HG03196 (cell line): ENCODE measurements around the gene LSR.

Experiments
- ATAC-seq: cut with Tn5 transposase; IDR thresholded peaks from one replicate; pipeline ENCODE4 v1.9.1; 2021; ENCODE audit not compliant: unreplicated experiment

Gene LSR

DNA sequence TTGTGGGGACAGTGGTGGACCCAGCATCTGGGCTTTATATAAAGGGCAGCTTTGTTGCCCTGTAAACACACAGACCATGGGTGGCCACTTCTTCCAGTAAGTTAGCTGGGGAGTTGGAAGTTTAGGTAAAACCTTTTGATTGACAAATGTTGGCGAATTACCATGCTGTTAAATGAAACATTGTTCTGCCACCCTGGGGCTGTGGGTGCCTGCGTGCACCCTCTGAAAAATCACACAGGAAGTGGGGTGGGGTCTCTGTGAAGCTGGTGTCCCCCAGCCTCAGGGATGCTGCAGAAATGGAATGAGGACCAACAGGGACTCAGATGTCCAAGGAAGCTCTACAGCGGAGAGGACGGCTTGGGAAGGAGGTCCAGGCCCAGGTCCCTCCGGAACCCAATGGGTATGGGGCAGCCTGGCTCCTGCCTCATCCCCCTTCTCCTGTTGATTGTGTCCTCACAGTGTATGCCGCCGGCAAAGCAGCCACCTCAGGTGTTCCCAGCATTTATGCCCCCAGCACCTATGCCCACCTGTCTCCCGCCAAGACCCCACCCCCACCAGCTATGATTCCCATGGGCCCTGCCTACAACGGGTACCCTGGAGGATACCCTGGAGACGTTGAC is 17.2 kb downstream of the LSR start:
- ATAC-seq, result no peak

DNA sequence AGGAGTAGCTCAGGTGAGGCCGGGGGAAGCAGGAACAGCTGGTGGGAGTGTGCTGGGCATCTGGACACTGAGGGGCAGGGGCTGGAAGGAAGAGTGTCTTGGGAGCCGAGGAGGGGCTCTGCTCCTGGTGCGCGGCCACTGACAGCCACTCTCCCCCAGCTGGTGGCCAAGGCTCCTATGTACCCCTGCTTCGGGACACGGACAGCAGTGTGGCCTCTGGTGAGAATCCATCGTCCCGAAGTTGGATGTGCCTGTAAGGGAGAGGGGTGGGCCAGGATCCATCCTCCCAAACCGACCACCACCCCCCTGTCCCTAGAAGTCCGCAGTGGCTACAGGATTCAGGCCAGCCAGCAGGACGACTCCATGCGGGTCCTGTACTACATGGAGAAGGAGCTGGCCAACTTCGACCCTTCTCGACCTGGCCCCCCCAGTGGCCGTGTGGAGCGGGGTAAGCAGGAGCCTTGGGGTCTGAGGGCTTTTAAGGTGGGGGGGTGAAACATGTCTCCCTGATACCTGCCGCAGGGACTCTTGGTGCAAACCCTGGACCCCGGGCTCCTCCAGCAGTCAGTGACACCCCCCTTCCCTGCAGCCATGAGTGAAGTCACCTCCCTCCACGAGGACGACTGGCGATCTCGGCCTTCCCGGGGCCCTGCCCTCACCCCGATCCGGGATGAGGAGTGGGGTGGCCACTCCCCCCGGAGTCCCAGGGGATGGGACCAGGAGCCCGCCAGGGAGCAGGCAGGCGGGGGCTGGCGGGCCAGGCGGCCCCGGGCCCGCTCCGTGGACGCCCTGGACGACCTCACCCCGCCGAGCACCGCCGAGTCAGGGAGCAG is 17.9 kb downstream of the LSR start:
- ATAC-seq, result no peak

DNA sequence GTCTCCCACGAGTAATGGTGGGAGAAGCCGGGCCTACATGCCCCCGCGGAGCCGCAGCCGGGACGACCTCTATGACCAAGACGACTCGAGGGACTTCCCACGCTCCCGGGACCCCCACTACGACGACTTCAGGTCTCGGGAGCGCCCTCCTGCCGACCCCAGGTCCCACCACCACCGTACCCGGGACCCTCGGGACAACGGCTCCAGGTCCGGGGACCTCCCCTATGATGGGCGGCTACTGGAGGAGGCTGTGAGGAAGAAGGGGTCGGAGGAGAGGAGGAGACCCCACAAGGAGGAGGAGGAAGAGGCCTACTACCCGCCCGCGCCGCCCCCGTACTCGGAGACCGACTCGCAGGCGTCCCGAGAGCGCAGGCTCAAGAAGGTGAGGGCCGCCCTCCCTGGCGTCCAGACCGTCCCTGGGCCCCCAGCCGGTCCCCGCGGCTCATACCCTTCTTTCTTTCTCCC is 18.6 kb downstream of the LSR start:
- ATAC-seq, result no peak

DNA sequence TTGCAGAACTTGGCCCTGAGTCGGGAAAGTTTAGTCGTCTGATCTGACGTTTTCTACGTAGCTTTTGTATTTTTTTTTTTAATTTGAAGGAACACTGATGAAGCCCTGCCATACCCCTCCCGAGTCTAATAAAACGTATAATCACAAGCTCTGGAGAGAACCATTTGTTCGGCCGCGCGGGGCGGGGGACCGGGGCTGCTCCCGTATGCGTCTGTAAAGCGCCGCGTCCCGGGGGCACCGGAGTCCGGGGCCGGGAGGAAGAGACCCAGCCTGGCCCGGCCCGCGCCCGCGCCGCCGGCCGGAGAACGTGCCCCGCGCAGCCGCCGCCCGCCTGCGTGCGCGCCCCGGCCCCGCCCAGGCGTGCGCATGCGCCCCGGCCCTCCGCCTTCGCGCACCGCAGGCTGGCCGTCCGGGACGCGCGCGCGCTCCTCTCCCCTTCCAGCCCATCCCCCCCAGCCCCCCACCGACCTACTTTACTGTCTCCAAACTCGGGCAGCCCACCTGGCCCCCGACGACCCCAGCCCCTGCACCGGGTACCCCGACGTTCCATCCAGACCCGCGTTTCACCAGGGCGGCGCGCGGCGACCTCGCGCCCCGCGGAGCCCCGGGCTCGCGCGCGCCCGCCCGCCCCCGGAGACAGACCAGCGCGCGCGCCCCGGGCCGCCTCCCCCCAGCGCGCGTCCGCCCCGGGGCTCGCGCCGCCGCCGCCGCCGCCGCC is 19.2 kb downstream of the LSR start:
- ATAC-seq, result peak; percentile 39

DNA sequence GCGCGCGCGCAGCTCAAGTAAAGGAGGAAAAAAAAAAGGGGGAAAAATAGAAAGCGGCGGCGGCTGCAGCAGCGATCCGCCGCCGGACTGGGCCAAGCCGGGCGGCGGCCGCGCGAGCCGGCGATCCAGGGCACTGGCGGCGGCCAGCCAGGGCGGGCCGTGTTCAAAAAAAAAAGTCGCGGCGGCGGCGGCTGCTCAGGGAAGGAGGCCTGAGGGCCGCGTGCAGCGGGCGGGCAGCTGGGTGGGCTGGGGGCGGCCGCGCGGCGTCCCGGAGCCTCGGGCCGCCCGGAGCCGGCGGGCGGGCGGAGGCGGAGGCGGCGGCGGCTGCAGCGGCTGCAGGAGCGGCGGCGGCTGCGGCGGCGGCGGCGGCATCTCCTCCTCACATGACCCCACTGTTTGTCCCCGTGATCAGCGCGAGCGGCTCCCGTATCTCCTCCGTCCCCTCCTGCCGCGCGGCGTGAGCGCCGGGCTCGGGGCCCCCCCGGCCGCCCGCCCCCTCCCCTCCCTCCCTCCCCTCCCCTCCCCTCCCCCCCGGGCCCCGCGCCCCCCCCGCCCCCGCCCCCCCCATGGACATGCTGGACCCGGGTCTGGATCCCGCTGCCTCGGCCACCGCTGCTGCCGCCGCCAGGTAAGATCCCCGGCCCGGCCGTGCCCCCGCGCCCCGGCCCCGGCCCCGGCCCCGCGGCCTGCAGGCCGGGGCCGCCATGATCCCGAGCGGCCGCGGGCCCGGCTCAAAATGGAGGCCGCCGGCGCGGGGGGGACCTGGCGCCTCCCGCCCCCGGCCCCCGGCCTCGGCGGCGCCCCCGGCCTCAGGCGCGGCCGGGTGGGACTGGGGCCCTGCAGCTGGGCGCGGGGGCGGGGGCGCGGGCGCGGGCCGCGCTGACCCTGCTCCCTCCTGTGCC is 20.0 kb downstream of the LSR start, which contains the start of gene USF2:
TSS of gene USF2 (plus strand) at position 427 of the 902 bp plus-strand sequence. CDS start at position 567, 140 bp downstream.
- peak; percentile 9 for ATAC-seq

DNA sequence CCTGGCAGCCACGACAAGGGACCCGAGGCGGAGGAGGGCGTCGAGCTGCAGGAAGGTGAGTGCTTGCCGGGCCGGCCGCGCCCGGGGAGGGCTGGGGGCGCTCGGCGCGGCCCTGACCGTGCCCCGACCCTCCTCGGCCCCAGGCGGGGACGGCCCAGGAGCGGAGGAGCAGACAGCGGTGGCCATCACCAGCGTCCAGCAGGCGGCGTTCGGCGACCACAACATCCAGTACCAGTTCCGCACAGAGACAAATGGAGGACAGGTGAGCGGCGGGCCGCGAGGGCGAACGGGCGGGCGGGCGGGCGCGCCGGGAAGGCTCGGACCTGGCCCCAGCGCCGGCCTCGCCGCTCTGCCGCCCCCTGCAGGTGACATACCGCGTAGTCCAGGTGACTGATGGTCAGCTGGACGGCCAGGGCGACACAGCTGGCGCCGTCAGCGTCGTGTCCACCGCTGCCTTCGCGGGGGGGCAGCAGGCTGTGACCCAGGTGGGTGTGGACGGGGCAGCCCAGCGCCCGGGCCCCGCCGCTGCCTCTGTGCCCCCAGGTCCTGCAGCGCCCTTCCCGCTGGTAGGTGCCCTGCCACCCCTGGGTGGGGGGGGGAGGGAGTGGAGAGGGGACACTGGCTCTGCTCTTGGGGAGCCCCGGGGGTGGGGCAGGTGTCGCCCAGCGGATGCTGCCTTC is 20.8 kb downstream of the LSR start:
- peak; percentile 48 for ATAC-seq

DNA sequence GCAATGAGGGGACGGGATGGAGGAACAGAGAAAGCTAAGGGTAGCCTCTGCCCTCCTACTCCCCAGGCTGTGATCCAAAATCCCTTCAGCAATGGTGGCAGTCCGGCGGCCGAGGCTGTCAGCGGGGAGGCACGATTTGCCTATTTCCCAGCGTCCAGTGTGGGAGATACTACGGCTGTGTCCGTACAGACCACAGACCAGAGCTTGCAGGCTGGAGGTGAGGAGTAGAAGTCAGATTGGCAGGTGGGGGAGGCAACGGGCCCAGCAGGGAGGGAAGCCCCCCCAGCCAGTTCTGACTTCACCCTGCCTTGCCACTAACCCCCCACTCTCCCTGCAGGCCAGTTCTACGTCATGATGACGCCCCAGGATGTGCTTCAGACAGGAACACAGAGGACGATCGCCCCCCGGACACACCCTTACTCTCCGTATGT is 21.6 kb downstream of the LSR start:
- ATAC-seq, result no peak

DNA sequence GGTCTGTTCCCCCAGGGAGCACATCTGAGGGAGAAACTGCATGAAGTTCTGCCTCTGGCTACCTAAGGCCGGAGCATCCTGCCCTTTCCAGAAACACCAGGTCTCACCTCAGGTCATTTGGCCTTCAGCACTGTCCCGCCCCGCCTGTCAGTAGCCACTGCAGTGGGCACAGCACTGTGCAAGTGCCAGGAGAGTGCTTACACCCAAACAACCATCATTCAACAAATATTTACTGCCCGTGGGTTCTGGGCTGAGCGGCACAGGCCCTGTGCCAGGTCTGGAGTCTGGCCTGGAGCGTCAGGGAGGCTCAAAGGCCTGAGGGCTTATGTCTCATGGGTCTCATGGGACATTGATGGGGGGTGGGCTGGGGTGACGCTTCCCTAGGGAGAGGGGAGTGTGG is 22.7 kb downstream of the LSR start:
- ATAC-seq, result no peak

DNA sequence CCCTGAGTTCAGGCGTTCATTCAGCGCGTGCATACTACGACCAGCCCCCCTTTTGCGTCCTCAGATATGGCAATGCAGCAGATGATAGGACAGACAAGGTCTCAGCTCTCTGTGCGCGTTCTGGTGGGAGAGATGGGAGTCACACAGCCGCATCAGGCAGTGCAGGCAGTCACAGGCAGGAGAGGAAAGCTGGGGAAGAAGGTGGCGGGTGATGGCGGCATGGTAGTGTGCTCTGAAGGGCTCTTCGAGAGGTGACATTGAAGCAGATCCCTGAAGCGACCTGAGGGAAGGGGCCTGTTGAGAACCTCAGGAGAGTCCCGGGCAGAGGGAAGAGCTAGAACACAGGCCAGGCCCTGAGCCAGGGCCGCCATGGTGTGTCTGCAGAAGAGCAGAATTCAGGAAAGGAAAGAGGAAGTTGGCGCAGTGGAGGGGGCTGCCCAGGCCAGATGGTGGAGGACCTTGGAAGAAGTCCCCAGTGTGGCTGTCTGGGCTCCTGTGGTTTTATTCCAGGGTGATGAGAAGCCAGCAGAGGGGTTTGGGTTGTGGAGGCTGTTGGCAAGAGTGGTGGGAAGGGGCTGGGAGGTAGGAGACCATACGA is 23.4 kb downstream of the LSR start:
- no peak for ATAC-seq

DNA sequence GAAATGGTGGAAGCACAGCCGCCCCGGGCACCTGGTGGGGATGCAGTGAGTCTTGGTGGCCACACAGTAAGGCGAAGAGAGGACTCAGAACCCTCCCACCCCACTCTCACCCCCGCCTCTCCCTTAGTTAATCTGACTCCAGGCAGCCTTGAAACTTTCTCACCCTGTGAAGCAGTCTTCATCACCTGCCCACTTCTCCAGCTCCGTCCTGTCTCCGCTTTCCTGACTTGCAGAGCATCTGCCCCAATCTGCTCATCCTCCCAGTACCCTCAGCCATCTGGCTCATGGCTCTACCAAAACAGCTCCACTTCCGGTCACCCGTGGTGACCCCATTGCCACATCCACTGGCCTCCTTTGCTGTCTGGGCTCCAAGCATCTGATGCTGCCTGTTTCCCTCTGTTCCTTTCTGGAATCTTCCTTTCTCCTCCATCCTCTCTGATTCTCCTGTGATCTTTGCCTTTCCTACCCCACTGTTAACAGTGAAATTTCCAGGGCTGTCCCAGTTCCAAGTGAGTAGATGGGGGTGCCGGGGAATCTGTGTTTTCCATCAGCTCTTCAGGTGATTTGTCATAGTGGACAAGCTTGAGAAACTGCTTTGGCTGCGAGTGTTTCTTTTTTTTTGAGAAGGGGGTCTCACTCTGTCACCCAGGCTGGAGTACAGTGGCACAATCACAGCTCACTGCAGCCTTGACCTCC is 24.3 kb downstream of the LSR start:
- ATAC-seq, result no peak

DNA sequence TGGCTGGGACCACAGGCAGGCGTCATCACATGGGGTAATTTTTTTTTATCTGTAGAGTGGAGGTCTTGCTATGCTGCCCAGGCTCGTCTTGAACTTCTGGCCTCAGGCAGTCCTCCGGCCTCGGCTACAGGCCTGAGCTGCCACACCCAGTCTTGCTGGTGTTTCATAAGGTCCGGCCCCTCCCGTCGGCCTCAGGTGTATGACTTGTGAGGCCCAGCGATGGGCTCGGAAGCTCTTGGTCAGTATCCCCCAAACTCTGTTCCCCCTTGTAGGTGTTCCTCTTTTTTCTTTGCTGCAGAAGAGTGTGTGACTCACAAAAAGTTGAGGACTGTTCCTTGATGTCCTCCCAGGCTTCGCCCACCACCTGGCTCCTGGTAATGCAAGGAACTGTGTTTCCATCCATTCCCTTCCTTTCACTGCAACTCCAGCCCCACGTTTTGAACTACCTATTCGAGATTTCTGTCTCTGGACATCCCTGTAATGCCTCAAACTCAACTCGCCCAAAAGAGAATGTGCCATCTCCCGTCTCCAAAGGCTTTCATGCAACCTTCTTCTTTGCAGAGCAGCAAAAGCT is 25.0 kb downstream of the LSR start:
- no peak for ATAC-seq

DNA sequence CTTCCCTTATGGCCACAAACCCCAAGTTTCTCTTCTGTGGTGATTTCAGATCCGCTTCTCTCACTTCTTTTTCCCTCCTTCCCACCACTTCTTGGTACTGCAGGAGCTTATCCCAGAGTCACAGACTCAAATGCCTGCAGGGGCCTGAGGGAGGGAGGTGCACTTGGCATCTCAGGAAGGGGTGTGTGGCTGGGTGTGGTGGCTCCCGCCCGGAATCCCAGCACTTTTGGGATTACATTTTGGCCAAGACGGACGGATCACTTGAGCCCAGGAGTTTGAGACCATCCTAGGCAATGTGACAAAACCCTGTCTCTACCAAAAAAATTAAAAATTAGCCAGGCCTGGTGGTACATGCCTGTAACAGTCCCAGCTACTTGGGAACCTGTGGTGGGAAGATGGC is 25.5 kb downstream of the LSR start:
- ATAC-seq, result no peak

DNA sequence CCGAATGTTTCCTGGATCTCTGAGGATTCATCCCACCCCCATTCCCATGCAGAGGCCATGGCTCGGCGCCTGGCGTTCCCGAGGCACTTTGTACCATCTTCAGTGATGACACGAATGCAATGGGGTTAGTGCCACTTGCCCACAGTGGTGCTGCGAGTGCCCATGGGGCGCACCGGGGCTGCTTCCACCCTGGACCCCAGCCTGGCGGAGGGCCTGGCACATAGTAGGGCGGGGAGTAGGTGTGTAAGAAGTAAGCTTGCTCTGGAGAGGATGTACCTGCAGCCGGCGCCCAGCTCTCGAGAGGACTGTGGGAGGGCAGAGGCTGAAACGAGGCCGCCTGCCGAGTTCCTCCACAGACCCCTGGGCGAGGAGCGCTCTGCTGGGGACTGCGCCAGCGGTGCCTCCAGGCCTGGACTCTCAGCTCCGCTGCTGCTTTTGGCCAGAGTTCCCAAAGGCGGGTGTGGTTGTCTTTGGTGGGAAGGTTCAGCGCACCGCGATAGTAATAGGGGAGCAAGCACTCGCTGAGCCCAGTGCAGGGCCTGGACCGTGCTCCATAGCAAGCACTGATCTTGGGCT is 28.0 kb downstream of the LSR start:
- no peak for ATAC-seq

DNA sequence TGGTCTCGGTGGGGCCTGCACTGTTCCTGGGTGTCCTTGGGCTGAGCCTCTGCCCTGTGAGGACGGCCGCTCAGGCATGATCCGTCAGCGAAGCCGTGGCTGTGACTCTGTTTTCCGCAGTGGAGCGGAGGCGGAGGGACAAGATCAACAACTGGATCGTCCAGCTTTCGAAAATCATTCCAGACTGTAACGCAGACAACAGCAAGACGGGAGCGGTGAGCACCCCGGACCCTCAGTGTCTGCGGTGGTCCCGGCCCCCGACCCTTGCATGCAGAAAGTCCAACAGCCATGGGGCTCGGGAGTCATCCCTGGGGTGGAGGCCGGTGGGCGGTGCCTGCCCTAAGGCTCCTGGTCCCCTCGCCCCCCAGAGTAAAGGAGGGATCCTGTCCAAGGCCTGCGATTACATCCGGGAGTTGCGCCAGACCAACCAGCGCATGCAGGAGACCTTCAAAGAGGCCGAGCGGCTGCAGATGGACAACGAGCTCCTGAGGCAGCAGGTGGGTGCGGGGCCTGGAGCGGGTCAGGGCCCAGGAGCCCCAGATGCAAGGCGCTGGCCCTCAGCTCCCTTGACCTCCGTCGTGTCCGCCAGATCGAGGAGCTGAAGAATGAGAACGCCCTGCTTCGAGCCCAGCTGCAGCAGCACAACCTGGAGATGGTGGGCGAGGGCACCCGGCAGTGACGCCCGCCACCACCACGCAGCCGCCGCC is 29.9 kb downstream of the LSR start:
- no peak for ATAC-seq

DNA sequence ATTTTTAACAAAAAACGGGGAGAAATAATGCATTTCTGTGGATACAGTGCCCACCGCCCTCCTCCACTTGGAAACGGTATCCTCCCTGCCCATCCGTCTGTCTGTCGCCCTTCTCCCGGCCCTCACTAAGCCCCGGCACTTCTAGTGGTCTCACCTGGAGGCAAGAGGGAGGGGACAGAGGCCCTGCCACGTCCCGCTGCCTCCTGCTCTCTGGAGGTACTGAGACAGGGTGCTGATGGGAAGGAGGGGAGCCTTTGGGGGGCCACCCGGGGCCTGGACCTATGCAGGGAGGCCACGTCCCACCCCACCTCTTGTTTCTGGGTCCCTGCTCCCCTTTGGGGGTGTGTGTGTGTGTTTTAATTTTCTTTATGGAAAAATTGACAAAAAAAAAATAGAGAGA is 30.6 kb downstream of the LSR start:
- ATAC-seq, result no peak

DNA sequence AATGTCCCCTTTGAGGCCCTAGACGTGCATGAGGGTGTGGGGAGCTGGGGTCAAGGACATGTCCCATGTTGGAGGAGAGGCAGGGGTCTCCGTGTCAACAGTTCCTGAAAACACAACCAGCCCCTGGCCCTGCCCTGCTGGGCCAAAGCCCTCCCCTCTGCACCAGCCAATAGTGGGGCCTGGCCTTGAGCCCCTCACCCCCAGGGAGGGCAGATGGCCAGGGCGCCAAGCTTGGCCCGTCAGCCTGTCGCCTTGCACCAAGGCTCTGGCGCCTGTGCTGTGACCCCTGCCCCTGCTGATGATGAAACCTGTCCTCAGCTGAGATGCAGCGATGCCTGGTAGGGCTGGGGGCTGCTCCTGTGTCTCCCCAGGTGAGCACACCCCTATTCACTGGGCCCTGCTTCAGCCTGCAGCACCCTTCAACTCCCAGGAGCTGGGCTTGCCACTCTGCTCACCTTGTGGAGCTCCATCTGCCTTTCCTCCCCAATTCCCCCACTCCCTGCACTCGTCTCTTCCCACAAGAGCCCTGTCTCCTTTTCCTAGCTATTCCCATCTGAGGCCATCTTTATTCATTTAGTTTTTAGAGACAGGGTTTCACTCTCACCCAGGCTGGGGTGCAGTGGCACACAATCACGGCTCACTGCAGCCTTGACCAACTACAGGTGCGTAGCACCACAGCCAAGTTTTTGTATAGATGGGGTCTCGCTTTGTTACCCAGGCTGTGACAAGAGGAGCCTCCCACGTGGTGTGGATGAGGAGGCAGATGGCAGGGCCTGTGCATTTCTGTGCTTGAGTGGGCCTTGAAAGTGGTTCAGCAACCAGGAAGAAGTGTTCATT is 31.4 kb downstream of the LSR start:
- ATAC-seq, result no peak

DNA sequence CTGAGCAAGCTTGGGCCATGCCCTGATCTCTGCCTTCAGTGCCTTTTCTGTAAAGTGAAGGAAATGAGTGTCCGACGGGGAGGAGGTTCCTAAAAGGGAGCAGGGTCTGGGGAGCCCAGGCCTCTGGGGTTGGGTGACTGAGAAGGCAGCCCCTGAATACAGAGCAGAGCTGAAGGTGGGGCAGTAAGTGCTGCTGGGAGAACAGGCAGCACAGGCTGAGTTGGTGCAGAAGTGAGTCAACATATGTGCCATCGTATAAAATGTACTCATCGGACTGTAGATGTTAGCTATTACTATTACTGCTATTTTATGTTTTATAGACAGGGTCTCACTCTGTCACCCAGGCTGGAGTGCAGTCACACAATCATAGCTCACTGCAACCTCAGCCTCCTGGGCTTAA is 32.5 kb downstream of the LSR start:
- no peak for ATAC-seq
